HEK293 (cell line): ENCODE data around the gene PAPLN.

Experiments used
- CTCF ChIA-PET: fragments of 350-600 bp; formaldehyde crosslinking; extraction: SDS; loops from one replicate; lab custom pipeline; 2021; ENCODE audit warnings: antibody characterized with exemption; lab: Yijun Ruan, JAX
- POLR2A ChIA-PET: fragments of 300-600 bp; formaldehyde crosslinking; extraction: SDS; loops from one replicate; lab custom pipeline; 2020; ENCODE audit warnings: antibody characterized with exemption, inconsistent platforms; lab: Yijun Ruan, JAX
- H3K27ac ChIP-seq: fragments of 200-500 bp; sonication (Bioruptor generic); 2 replicates; pipeline ENCODE4 v1.5.1; 2014; ENCODE audit warnings: low read depth, low read length, control low read depth, inconsistent platforms; ENCODE audit errors: extremely low read depth
- H3K36me3 ChIP-seq, 2 experiments: fragments of 200-500 bp in 1 of 2; sonication (Bioruptor generic) in 1 of 2; 1 replicate in 1 of 2; 2 replicates in 1 of 2; pipeline ENCODE4 v1.5.1; 2014 to 2017; ENCODE audit warnings: inconsistent platforms in 2 of 2, low read length in 2 of 2; ENCODE audit not compliant: control insufficient read depth in 2 of 2, insufficient read depth in 1 of 2
- H3K4me1 ChIP-seq: fragments of 200-500 bp; sonication (Bioruptor generic); 2 replicates; pipeline ENCODE4 v1.5.1; 2014; ENCODE audit warnings: mild to moderate bottlenecking, low read length, inconsistent platforms; ENCODE audit not compliant: control insufficient read depth, insufficient read depth
- H3K4me3 ChIP-seq: 2 replicates; pipeline ENCODE4 v1.5.1; 2011; ENCODE audit warnings: low read depth, mild to moderate bottlenecking, control low read depth, low read length, moderate library complexity
- H3K9me3 ChIP-seq: fragments of 200-500 bp; sonication (Bioruptor generic); 2 replicates; pipeline ENCODE4 v1.5.1; 2014; ENCODE audit warnings: low read depth, low read length, inconsistent platforms; ENCODE audit not compliant: control insufficient read depth, insufficient read depth
- BCL11A ChIP-seq: fragments of 450-650 bp; formaldehyde crosslinking; IDR thresholded peaks from 2 replicates; pipeline ENCODE4 v1.5.1; 2016; ENCODE audit warnings: low read depth, missing biosample characterization, missing genetic modification characterization
- GLIS2 ChIP-seq: fragments of 450-650 bp; formaldehyde crosslinking; IDR thresholded peaks from 2 replicates; pipeline ENCODE4 v1.5.1; 2016; ENCODE audit warnings: missing biosample characterization, missing genetic modification characterization
- KLF10 ChIP-seq: fragments of 450-650 bp; IDR thresholded peaks from 2 replicates; pipeline ENCODE4 v1.5.1; 2018; ENCODE audit warnings: missing biosample characterization, mild to moderate bottlenecking, missing genetic modification characterization
- OSR2 ChIP-seq: fragments of 450-650 bp; formaldehyde crosslinking; IDR thresholded peaks from 2 replicates; pipeline ENCODE4 v1.5.1; 2016; ENCODE audit warnings: missing biosample characterization, missing genetic modification characterization
- PRDM2 ChIP-seq: fragments of 450-650 bp; formaldehyde crosslinking; IDR thresholded peaks from 2 replicates; pipeline ENCODE4 v1.5.1; 2016; ENCODE audit warnings: missing biosample characterization, missing genetic modification characterization, borderline replicate concordance
- REST ChIP-seq: fragments of 450-650 bp; formaldehyde crosslinking; IDR thresholded peaks from 2 replicates; pipeline ENCODE4 v1.5.1; 2016; ENCODE audit warnings: missing biosample characterization, missing genetic modification characterization
- SALL2 ChIP-seq: fragments of 450-650 bp; formaldehyde crosslinking; IDR thresholded peaks from 2 replicates; pipeline ENCODE4 v1.5.0; 2017; ENCODE audit warnings: missing biosample characterization, mild to moderate bottlenecking, missing genetic modification characterization, borderline replicate concordance
- TSHZ1 ChIP-seq: fragments of 450-650 bp; formaldehyde crosslinking; IDR thresholded peaks from 2 replicates; pipeline ENCODE4 v1.5.1; 2016; ENCODE audit warnings: missing biosample characterization, missing genetic modification characterization, borderline replicate concordance
- ZBTB6 ChIP-seq: fragments of 450-650 bp; formaldehyde crosslinking; IDR thresholded peaks from 2 replicates; pipeline ENCODE4 v1.5.1; 2017; ENCODE audit warnings: missing biosample characterization, missing genetic modification characterization
- ZBTB8A ChIP-seq: fragments of 450-650 bp; formaldehyde crosslinking; IDR thresholded peaks from 2 replicates; pipeline ENCODE4 v1.5.1; 2016; ENCODE audit warnings: missing biosample characterization, missing genetic modification characterization
- ZFP3 ChIP-seq: fragments of 450-650 bp; formaldehyde crosslinking; IDR thresholded peaks from 2 replicates; pipeline ENCODE4 v1.5.1; 2016; ENCODE audit warnings: low read depth, missing biosample characterization, missing genetic modification characterization
- ZNF114 ChIP-seq: fragments of 450-650 bp; formaldehyde crosslinking; IDR thresholded peaks from 2 replicates; pipeline ENCODE4 v1.5.0; 2017; ENCODE audit warnings: missing biosample characterization, missing genetic modification characterization
- ZNF157 ChIP-seq: fragments of 450-650 bp; formaldehyde crosslinking; IDR thresholded peaks from 2 replicates; pipeline ENCODE4 v1.5.1; 2016; ENCODE audit warnings: missing biosample characterization, missing genetic modification characterization
- ZNF2 ChIP-seq: fragments of 450-650 bp; formaldehyde crosslinking; IDR thresholded peaks from 2 replicates; pipeline ENCODE4 v1.5.1; 2016; ENCODE audit warnings: missing biosample characterization, missing genetic modification characterization
- ZNF23 ChIP-seq: fragments of 450-650 bp; formaldehyde crosslinking; IDR thresholded peaks from 2 replicates; pipeline ENCODE4 v1.5.1; 2016; ENCODE audit warnings: missing biosample characterization, missing genetic modification characterization, borderline replicate concordance
- ZNF302 ChIP-seq: fragments of 450-650 bp; formaldehyde crosslinking; IDR thresholded peaks from 2 replicates; pipeline ENCODE4 v1.5.1; 2016; ENCODE audit warnings: missing biosample characterization, missing genetic modification characterization, low read depth
- ZNF404 ChIP-seq: fragments of 450-650 bp; formaldehyde crosslinking; IDR thresholded peaks from 2 replicates; pipeline ENCODE4 v1.5.1; 2017; ENCODE audit warnings: missing biosample characterization, missing genetic modification characterization
- ZNF555 ChIP-seq: fragments of 450-650 bp; formaldehyde crosslinking; conservative IDR thresholded peaks from 2 replicates; pipeline ENCODE4 v1.5.1; 2017; ENCODE audit warnings: missing biosample characterization, mild to moderate bottlenecking, missing genetic modification characterization, inconsistent platforms
- ZNF623 ChIP-seq: fragments of 450-650 bp; formaldehyde crosslinking; IDR thresholded peaks from 2 replicates; pipeline ENCODE4 v1.5.1; 2016; ENCODE audit warnings: missing biosample characterization, missing genetic modification characterization

The PAPLN gene

GRCh38 chr14:73262427-73263183 is 25.3 kb downstream of the PAPLN start (continued):
- no peak for TF ChIP-seq REST
- TF ChIP-seq ZNF623 = no peak
- TF ChIP-seq ZBTB6 = no peak
- no peak for TF ChIP-seq BCL11A
- TF ChIP-seq ZNF114 = no peak
- TF ChIP-seq, all 188 proteins: peak for 0

GRCh38 chr14:73263606-73264005 is 26.3 kb downstream of the PAPLN start:
- ChIA-PET CTCF (no interaction called here), POLR2A (no interaction called here)
- no peak overlapping the region for H3K27ac ChIP-seq
- no peaks in the 10 kb centered on the region; a peak in 1 of 3 replicates for H3K36me3 ChIP-seq
- no peaks in the 10 kb centered on the region for H3K4me1 ChIP-seq
- H3K4me3 ChIP-seq = no peak overlapping the region
- no peaks in the 10 kb centered on the region for H3K9me3 ChIP-seq
- TF ChIP-seq ZBTB6 = no peak
- no peak for TF ChIP-seq ZNF157 (tag by site-specific recombination)
- TF ChIP-seq ZBTB8A (tag by site-specific recombination) = no peak
- no peak for TF ChIP-seq GLIS2
- no peak for TF ChIP-seq ZNF114
- no peak for TF ChIP-seq ZNF302
- TF ChIP-seq ZNF555 (tag by site-specific recombination) = no peak
- no peak for TF ChIP-seq ZNF2 (tag by site-specific recombination)
- TF ChIP-seq ZFP3 (tag by site-specific recombination) = no peak
- TF ChIP-seq ZNF404 (tag by site-specific recombination) = no peak
- no peak for TF ChIP-seq KLF10
- no peak for TF ChIP-seq ZNF23
- TF ChIP-seq SALL2 (tag by site-specific recombination) = no peak
- TF ChIP-seq OSR2 (tag by site-specific recombination) = no peak
- no peak for TF ChIP-seq PRDM2 (tag by site-specific recombination)
- no peak for TF ChIP-seq TSHZ1
